ENCODE results near the gene SLC35E3. TPM values are rescaled to one million over a fixed set of nuclear protein-coding genes. Genes with fewer than 3 reads are reported as not detected.

SLC35E3 gene
- total and polyA plus RNA-seq, 2 experiments from 2014 or later, result 5.5 to 13.8 TPM

- TF ChIP-seq ETS1 (IDR thresholded peaks at IDR 0.05), result no peak
Measured at GRCh38 chr12:68785358-68785757, 39.4 kb downstream of the SLC35E3 start (continued).

GRCh38 chr12:68785823-68786222, 39.8 kb downstream of the SLC35E3 start:
- no peaks in the 10 kb centered on the region for H3K36me3 Mint-ChIP-seq (ENCODE audit: low read depth)
- DNase-seq (ENCODE audit: low spot score), result no peak
- no peak for ATAC-seq

More at GRCh38 chr12:68785823-68786222, 39.8 kb downstream of the SLC35E3 start:
- no peak for TF ChIP-seq CREB1 (CRISPR knock-in tag; IDR thresholded peaks at IDR 0.05; ENCODE audit: low read depth)
- TF ChIP-seq EZH2 (IDR thresholded peaks at IDR 0.05; ENCODE audit: low read depth, unreplicated experiment), result no peak
- no peak for TF ChIP-seq POLR2AphosphoS5 (IDR thresholded peaks at IDR 0.05; ENCODE audit: low read depth)
- TF ChIP-seq CTCF (conservative IDR thresholded peaks at IDR 0.05; ENCODE audit: low read depth in 2 of 2), result no peak
- TF ChIP-seq ZNF114 (CRISPR knock-in tag; IDR thresholded peaks at IDR 0.05), result no peak
- TF ChIP-seq STAT1 (IDR thresholded peaks at IDR 0.05; ENCODE audit: unreplicated experiment), result no peak
- TF ChIP-seq NANOG (IDR thresholded peaks at IDR 0.05; ENCODE audit: borderline replicate concordance), result no peak
- TF ChIP-seq ZNF331 (CRISPR knock-in tag; IDR thresholded peaks at IDR 0.05; ENCODE audit: low read depth), result no peak
- no peak for TF ChIP-seq JUNB (IDR thresholded peaks at IDR 0.05; ENCODE audit: unreplicated experiment)
- no peak for TF ChIP-seq ZNF462 (CRISPR knock-in tag; IDR thresholded peaks at IDR 0.05)
- Mint-ChIP-seq H3K4me3 (no peak overlapping the region), H3K9me3 (no peaks in the 10 kb centered on the region), H3K27ac (no peak overlapping the region), H3K4me1 (peaks cover 6% of the 10 kb centered on the region), H3K27me3 (ENCODE audit: insufficient read depth, low read depth, poor library complexity) (peaks cover 8% of the 10 kb centered on the region)
- Histone ChIP-seq H3K36me3 (ENCODE audit: insufficient read depth) (no peaks in the 10 kb centered on the region), H3K4me3 (no peak overlapping the region), H3K9me2 (ENCODE audit: insufficient read depth) (no peaks in the 10 kb centered on the region), H3K4me2 (no peak overlapping the region), H4K20me1 (replicated peaks; ENCODE audit: insufficient read depth) (no peaks in the 10 kb centered on the region), H3F3A (replicated peaks; ENCODE audit: low read depth) (no peaks in the 10 kb centered on the region), H3K27me3 (ENCODE audit: insufficient read depth) (no peaks in the 10 kb centered on the region), H3K27ac (ENCODE audit: low read depth) (no peak overlapping the region), H2AFZ (no peak overlapping the region), H3K79me2 (replicated peaks; ENCODE audit: insufficient read depth) (no peaks in the 10 kb centered on the region), H3K4me1 (ENCODE audit: insufficient read depth) (no peaks in the 10 kb centered on the region)

All from GM23338 (cell line).